ENCODE data around the gene C11orf91. TPM values are rescaled to one million over a fixed set of nuclear protein-coding genes. Genes with fewer than 3 reads are reported as not detected.
"Not testable (repeated sequence)": the region's sequence is repeated elsewhere in the genome, so short reads cannot be mapped to it uniquely, and the experiment has no call there.

C11orf91 gene
- total and polyA plus RNA-seq, 2 donors (not counting 3 experiments of a cell fraction or from before 2014, with no cell fraction given), result 0.94 to 2.1 TPM

DNA sequence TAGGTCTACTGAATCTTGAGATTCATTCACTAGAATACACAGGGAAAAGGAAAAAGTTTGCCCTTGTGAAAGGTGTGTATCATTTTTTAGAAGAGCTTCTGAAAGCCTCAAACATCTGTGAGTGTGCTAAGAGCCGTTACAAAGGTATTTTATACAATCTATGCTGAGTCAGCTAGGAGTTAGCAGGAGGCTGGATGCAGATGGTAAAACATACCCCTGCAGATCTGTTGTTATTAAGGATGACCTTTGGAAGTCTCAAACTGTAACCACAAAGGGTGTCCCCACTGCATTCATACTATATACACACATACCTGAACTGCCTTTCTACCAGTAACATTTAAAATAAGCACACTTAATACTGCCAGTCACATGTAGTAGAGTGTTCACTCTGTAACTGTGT, 8.4 kb upstream of the C11orf91 start:
- Histone ChIP-seq H3K4me2 (ENCODE audit: insufficient read depth, low read length) (no peak overlapping the region), H3K36me3 (ENCODE audit: control insufficient read depth in 2 of 2, extremely low read depth in 1 of 2, insufficient read depth in 2 of 2, low read length in 2 of 2) (peaks cover 27 to 44% of the 10 kb centered on the region in 2 experiments), H3K9me3 (replicated peaks; ENCODE audit: control insufficient read depth, insufficient read depth, low read length) (no peaks in the 10 kb centered on the region), H3K4me3 (replicated peaks in 1 of 3; ENCODE audit: insufficient read depth in 1 of 3, low read depth in 1 of 3, low read length in 3 of 3) (no peak overlapping the region), H3K9ac (replicated peaks; ENCODE audit: extremely low read depth, insufficient read depth, low read length) (no peak overlapping the region), H3K27ac (ENCODE audit: insufficient read depth, low read depth, low read length) (no peak overlapping the region), H3K79me2 (ENCODE audit: control insufficient read depth, insufficient read depth, low read length) (peaks cover 83% of the 10 kb centered on the region), H3K4me1 (ENCODE audit: control insufficient read depth, extremely low read depth, insufficient read depth, low read length) (peaks cover 61% of the 10 kb centered on the region), H4K20me1 (replicated peaks; ENCODE audit: control insufficient read depth, extremely low read depth, insufficient read depth, low read length) (no peaks in the 10 kb centered on the region), H2AFZ (ENCODE audit: low read depth, low read length) (no peak overlapping the region), H3K9me1 (replicated peaks; ENCODE audit: control insufficient read depth, extremely low read depth, insufficient read depth, low read length) (no peaks in the 10 kb centered on the region), H3K27me3 (ENCODE audit: control insufficient read depth in 2 of 2, insufficient read depth in 2 of 2, low read length in 2 of 2) (no peaks in the 10 kb centered on the region)
- TF ChIP-seq JUN (IDR thresholded peaks at IDR 0.05; ENCODE audit: borderline replicate concordance, insufficient read depth, insufficient read length, low read depth) (no peak), GATA2 (IDR thresholded peaks at IDR 0.05; ENCODE audit: insufficient read depth, insufficient read length, low read depth, low read length) (no peak), EZH2 (IDR thresholded peaks at IDR 0.05; ENCODE audit: borderline replicate concordance, low read depth, low read length, severe bottlenecking) (no peak), POLR2A (IDR thresholded peaks at IDR 0.05; ENCODE audit: low read depth, low read length) (no peak), CTCF (IDR thresholded peaks at IDR 0.05; ENCODE audit: extremely low read depth in 1 of 2, insufficient read depth in 1 of 2, low read depth in 1 of 2, low read length in 2 of 2) (no peak), POLR2AphosphoS5 (IDR thresholded peaks at IDR 0.05; ENCODE audit: insufficient read depth, low read depth, low read length) (no peak), FOS (IDR thresholded peaks at IDR 0.05; ENCODE audit: borderline replicate concordance, insufficient read depth, low read length) (no peak), MYC (IDR thresholded peaks at IDR 0.05; ENCODE audit: low read depth, low read length) (no peak)
- TF ChIP-seq, protein P1, sequence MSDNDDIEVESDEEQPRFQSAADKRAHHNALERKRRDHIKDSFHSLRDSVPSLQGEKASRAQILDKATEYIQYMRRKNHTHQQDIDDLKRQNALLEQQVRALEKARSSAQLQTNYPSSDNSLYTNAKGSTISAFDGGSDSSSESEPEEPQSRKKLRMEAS (IDR thresholded peaks at IDR 0.05; ENCODE audit: insufficient read depth, insufficient read length), result no peak
- dilution Hi-C loops (cut with MboI; ENCODE audit: extremely low pct_ligation_motif_present, low sequenced_read_pairs) (no loop called here), intact Hi-C loops (cut with micrococcal nuclease) (no loop called here)
- FAIRE-seq (no peak), DNase-seq (ENCODE audit: low read depth, low spot score) (no peak)
- POLR2A ChIA-PET, result interaction anchor here (1.4 kb wide), 1 partner anchor 16 kb away, joined by 3 read pairs; no protein-coding TSS in a partner anchor
- CTCF ChIA-PET, result interaction anchor here (1.1 to 13.8 kb wide), 4 partner anchors 9 to 33 kb away, joined by 3 to 254 read pairs (median 5); partner anchors contain the start of genes C11orf91 and CD59
- BruUV-seq (replicated peaks), result TSS peak; percentile 18

DNA sequence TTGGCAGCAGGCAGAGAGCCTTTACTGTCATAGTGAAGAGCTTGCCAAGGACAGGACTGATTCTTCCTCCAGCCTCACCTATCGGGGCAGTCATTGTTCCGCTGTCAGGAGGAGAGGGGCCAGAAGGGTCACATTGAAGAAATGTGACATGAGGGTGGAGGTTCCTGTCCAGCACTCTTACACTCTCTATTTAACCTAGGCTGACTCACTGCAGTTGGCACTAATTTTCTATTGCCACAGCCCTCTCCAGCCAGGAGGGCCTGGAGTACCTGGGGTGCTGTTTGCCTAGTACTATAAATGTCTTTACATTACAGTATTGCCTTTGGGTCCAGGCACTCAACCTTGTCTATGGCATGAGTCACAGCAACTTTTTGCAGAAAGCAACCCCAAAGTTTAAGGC, 7.2 kb upstream of the C11orf91 start:
- BruUV-seq (replicated peaks); DNase-seq (ENCODE audit: low read depth, low spot score); H4K20me1 ChIP-seq (replicated peaks; ENCODE audit: control insufficient read depth, extremely low read depth, insufficient read depth, low read length); H3K27me3 ChIP-seq (ENCODE audit: control insufficient read depth in 2 of 2, insufficient read depth in 2 of 2, low read length in 2 of 2); H3K9me1 ChIP-seq (replicated peaks; ENCODE audit: control insufficient read depth, extremely low read depth, insufficient read depth, low read length); intact Hi-C loops (cut with micrococcal nuclease); H3K4me3 ChIP-seq (replicated peaks in 1 of 3; ENCODE audit: insufficient read depth in 1 of 3, low read depth in 1 of 3, low read length in 3 of 3); H3K27ac ChIP-seq (ENCODE audit: insufficient read depth, low read depth, low read length); H3K4me2 ChIP-seq (ENCODE audit: insufficient read depth, low read length); H2AFZ ChIP-seq (ENCODE audit: low read depth, low read length); dilution Hi-C loops (cut with MboI; ENCODE audit: extremely low pct_ligation_motif_present, low sequenced_read_pairs); H3K9ac ChIP-seq (replicated peaks; ENCODE audit: extremely low read depth, insufficient read depth, low read length); H3K9me3 ChIP-seq (replicated peaks; ENCODE audit: control insufficient read depth, insufficient read depth, low read length): not testable (repeated sequence)
- H3K4me1 ChIP-seq (ENCODE audit: control insufficient read depth, extremely low read depth, insufficient read depth, low read length), result peaks cover 70% of the 10 kb centered on the region
- CTCF ChIA-PET, result interaction anchor here (0.7 to 13.8 kb wide), 4 partner anchors 8 to 34 kb away, joined by 3 to 254 read pairs (median 10); no protein-coding TSS in a partner anchor
- peaks cover 22 to 32% of the 10 kb centered on the region in 2 experiments for H3K36me3 ChIP-seq (ENCODE audit: control insufficient read depth in 2 of 2, extremely low read depth in 1 of 2, insufficient read depth in 2 of 2, low read length in 2 of 2)
- peaks cover 71% of the 10 kb centered on the region for H3K79me2 ChIP-seq (ENCODE audit: control insufficient read depth, insufficient read depth, low read length)
- POLR2A ChIA-PET, result interaction anchor here (0.6 to 1.1 kb wide), 2 partner anchors 28 to 176 kb away, joined by 5 read pairs; partner anchors contain the start of gene CD59
- peak; percentile 92 for FAIRE-seq

Measured in endothelial cell of umbilical vein (primary cell).